GM21529 (cell line): Measurements from ENCODE around the gene HSPB6.
A peak's percentile ranks its signal among the peaks of the same experiment; 100 is the strongest.
"Not testable (repeated sequence)": the region's sequence is repeated elsewhere in the genome, so short reads cannot be mapped to it uniquely, and the experiment has no call there.

Source experiments
- ATAC-seq: cut with Tn5 transposase; IDR thresholded peaks from one replicate; pipeline ENCODE4 v1.9.1; 2021; ENCODE audit not compliant: unreplicated experiment

HSPB6 gene

DNA sequence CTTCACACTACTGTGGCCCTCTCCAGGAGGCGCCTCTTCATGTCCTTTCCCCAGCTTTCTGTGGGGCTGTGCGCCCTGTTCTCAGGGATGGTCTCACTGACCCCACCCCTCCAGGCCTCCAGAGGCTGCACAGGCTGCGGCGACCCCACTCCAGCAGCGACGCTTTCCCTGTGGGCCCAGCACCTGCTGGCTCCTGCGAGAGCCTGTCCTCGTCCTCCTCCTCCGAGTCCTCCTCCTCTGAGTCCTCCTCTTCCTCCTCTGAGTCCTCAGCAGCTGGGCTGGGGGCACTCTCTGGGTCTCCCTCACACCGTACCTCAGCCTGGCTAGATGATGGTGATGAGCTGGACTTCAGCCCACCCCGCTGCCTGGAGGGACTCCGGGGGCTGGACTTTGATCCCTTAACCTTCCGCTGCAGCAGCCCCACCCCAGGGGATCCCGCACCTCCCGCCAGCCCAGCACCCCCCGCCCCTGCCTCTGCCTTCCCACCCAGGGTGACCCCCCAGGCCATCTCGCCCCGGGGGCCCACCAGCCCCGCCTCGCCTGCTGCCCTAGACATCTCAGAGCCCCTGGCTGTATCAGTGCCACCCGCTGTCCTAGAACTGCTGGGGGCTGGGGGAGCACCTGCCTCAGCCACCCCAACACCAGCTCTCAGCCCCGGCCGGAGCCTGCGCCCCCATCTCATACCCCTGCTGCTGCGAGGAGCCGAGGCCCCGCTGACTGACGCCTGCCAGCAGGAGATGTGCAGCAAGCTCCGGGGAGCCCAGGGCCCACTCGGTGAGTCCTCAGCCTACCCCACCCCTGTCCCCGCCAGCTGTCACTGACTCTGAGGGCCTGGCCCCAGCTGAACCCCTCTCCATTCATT lies 29.7 kb upstream of the HSPB6 start:
- ATAC-seq, result no peak

DNA sequence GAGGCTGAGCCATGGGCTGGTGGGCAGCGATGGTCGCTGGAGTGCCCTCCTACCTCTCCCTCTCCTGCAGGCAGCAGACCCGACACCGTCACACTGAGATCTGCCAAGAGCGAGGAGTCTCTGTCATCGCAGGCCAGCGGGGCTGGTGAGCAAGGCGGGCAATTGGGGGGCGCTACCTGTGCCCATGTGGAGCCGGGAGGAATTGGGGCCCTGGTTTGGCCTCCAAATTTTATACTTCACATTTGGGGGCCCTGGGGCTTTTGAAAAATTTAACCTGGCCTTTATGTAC lies 28.5 kb upstream of the HSPB6 start:
- ATAC-seq, result no peak

DNA sequence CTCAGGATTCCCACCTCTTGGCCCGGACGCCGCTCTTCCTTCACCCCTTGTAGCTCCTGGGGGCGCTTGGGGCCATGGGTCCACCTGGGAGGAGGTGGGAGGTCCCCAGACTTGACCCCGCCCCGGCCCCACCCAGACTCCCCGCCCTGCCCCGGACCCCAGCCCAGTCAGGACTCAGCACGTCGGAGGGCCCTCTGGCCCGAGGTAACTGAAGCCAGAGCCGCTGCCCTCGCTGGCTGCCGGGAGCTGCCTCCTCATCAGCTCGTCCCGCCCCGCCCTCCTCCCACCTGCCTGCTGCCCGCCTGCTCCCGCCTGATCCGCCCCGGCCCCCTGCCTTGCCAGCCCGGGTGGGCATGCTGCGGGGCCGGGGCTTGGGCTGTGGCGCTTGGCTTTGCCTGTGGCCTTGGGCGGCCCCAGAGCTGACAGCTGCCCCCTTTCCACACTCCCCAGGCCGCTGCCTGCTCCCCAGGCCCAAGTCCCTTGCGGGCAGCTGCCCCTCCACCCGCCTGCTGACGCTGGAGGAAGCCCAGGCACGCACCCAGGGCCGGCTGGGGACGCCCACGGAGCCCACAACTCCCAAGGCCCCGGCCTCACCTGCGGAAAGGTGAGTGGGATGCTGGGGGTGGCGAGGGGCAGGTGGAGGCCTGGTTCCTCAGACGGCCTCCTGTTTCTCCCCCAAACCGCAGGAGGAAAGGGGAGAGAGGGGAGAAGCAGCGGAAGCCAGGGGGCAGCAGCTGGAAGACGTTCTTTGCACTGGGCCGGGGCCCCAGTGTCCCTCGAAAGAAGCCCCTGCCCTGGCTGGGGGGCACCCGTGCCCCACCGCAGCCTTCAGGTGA lies 27.9 kb upstream of the HSPB6 start:
- ATAC-seq, result no peak

DNA sequence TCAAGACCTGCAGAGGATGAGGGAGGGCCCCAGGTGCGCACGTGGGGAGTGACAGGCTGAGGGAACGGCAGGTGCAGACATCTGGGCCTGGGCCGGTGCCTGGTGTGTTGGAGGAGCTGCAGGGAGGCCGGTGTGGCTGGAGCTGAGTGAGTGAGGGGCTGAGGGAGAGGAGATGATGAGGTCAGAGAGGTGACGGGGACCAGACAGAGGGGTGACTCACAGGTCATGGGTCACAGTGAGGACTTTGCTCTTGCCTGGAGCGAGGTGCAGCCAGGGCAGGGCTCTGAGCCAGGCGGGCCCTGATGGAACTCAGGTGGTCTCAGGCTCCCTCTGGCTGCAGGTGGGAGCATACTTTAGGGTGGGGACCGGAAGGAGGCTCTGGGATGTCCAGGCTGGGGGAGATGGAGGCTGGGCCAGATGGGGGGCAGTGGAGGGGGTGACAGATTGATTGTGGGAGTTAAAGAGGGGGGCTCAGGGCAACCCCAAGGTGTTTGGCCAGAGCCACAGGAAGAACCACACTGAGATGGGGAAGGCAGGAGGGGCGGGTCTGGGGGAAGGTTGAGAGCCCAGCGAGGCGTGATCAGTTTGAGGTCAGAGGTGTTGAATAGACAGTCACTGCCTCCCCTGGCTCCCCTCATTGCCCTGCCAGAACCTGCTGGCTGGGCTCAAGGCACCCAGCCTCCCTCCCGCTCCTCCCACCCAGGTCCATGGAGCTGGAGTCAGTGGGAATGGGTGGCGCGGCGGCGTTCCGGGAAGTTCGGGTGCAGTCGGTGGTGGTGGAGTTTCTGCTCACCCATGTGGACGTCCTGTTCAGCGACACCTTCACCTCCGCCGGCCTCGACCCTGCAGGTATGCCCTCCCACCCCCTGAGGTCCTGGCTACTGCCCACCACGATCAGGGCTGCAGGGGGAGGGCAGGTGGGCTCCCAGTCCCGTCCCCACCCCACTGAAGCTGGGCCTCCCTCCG lies 26.9 kb upstream of the HSPB6 start:
- no peak for ATAC-seq

DNA sequence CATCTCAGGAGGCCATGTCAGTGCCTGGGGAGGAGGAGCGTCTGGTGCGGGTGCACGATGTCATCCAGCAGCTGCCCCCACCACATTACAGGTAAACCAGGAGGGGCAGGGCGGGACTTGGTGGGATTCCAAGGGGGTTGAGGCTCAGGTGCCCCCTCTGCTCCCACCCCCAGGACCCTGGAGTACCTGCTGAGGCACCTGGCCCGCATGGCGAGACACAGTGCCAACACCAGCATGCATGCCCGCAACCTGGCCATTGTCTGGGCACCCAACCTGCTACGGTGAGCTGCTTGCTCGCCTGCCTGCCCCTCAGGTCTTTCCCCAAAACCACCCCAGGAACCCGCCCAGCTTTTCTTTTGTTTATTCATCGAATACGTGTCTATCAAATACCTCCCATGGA lies 25.8 kb upstream of the HSPB6 start:
- ATAC-seq, result no peak

DNA sequence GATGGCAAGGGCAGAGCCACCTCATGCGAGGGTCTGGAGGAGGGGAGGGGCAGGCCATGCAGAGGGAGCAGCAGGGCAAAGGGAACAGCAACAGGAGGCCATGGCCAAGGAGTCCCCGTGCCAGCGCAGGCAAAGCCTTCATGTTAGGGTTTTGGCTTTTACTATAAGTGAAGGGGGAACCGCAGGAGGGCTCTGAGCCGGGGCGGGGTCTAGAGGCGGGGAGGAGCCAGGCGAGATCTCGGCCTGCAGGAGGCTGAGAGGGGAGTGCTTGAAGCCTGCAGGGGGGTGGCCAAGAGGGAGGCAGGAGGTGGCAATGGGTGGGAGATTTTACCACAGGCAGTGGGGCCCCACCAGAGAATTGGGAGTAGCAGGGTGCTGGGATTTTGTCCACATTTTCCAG lies 24.8 kb upstream of the HSPB6 start:
- ATAC-seq, result no peak

GRCh38 chr19:35780717-35781116 lies 23.9 kb upstream of the HSPB6 start:
- ATAC-seq, result no peak

DNA sequence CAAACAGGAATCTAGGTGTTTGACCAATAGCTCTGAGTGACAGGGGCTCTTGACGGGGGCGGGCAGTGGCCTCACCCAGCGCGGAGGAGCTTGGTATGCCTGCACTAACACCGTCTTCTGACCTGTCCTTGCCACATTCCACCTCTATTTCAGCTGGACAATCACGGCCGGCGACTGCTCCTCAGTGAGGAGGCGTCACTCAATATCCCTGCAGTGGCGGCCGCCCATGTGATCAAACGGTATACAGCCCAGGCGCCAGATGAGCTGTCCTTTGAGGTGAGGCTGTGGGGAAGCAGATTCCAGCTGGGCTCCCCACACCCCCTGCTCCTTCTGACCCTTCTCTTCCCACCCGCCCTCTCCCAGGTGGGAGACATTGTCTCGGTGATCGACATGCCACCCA lies 23.2 kb upstream of the HSPB6 start:
- ATAC-seq, result no peak

GRCh38 chr19:35779033-35779432 lies 22.2 kb upstream of the HSPB6 start:
- no peak for ATAC-seq

DNA sequence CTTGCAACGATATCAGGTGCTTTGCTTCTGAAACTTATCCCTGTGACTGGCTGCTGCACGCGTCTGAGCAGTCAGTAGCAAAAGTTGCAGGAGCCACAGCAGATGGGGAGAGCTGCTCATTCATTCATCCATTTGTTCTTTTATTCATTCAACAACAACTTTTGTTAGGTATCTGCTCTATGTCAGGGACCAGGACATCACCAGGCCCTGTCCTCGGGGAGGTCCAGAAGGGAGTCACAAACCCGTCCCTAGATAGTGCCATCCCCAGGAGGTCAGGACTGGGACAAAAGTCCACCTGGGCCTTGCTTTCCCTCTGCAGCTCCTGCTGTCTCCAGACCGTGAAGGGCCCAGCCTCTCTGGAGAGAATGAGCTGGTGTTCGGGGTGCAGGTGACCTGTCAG lies 21.1 kb upstream of the HSPB6 start:
- ATAC-seq, result no peak

GRCh38 chr19:35777086-35777841 lies 20.4 kb upstream of the HSPB6 start:
- no peak for ATAC-seq

DNA sequence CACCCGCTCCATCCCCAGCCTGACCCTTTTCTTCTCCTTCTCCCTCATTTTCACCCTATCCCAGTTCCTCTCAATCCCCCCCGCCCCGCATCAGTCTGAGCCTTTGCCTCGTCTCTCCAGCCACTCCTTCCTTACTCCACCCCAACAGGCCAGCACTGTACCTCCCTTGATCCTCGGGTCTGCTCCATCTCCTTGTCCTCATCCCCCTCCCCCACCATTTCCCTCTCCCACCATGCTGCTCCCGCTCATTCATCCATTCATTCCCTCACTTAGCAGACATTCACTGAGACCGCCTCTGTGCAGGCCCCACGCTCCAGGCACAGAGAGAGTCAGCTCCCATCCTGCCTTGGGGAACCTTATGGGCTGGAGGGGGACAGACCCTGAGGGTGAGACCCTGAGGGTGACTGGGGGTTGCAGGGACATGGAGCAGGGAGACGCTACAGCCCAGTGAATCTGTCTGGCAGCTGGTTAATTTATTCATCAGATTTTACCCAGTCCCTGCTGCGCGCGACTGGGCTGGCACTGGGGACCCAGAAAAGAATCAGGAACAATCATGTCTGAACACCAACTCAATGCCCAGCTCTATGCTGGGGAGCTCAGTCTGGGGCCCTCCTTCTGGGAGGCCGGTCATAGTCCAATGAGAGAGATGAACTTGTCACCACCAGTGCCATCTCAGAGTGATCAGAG lies 19.4 kb upstream of the HSPB6 start:
- no peak for ATAC-seq

- peak; percentile 90 for ATAC-seq
Observed at GRCh38 chr19:35775298-35776101, 18.7 kb upstream of the HSPB6 start, which contains the start of gene ARHGAP33. Gene ARHGAP33 (plus strand): TSS chr19:35775564. CDS start chr19:35775659, 95 bp downstream.

DNA sequence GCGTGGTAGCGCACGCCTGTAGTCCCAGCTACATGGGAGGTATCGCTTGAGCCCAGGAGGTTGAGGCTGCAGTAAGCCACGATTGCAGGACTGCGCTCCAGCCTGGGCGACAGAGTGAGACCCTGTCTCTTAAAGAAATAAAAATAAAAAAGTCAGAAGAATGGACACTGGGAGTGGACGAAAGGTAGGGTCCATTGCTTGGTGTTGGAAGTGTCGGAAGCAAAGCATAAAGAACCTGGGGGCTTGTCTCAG lies 18.1 kb upstream of the HSPB6 start:
- ATAC-seq, result no peak

DNA sequence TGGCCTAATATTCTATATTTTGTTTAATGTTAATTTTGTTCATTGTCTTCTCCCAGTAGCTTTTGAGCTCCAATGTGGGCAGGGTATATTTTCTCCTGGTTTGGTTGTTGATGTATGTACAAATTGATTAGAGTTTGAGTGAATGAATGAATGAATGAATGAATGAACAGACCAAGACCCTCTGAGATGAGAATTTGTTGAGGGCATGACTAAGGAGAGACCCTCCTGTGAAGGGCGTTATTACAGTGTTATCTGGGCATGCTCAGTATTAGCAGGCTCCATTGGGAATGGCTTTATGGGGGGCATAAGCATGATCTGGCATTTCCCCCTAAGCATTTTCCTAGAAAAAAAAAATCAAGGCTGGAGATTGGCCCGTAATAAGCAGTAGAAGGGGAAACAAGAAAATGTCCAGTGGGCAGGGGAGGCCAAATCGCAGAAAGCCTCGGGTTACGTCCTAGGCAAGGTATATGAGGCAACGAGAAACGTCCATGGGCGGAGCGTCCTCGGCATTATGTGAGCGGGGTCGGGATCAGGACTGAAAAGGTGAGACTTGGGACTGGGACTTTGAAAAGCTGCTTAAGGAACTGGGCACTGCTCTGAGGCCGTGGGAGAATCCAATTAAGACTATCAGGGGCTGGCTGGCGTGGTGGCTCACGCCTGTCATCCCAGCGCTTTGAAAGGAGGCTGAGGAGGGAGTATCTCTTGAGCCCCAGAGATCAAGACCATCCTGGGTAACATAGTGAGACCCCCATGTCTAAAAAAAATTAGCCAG lies 17.6 kb upstream of the HSPB6 start:
- no peak for ATAC-seq

DNA sequence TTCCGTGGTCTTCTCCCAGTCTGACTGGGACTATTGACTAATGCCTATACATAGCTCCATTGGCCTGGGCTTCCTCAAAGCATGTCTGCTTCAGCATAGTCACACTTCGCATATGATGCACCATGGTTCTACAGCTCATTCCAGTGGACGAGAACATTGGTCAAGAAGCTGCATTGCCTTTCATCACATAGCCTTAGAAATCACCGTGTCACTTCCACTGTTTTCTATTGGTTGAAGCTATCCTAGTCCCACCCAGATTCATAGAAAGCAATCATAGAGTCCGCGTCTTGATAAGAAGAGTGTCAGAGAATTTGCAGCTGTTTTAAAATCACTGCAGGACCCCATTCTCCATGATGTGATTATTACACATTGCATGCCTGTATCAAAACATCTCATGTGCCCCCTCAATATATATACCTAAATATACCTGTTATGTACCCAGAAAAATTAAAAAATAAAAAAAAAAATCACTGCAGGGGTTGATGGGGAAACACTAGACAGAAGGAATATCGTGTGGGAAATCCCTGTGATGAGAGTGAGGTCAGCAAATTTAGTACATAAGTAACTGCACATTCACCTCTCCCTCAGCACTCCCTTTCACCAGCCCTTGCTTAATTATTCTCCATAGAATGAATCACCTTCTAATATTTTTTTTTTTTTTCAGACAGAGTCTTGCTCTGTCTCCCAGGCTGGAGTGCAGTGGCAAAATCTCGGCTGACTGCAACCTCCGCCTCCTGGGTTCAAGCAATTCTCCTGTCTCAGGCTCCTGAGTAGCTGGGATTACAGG lies 16.4 kb upstream of the HSPB6 start:
- ATAC-seq, result no peak

DNA sequence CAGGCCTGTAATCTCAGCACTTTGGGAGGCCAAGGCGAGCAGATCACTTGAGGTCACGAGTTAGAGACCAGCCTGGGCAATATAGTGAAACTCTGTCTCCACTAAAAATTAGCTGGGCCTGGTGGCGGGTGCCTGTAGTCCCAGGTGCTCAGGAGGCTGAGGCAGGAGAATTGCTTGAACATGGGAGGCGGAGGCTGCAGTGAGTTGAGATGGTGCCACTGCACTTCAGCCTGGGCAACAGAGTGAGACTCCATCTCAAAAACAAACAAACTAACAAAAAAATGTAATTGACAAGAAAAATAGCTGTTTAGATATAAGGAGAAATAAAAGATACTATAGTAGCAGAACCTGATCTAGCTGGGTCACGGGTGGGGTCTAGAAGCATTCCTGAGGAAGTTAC lies 15.5 kb upstream of the HSPB6 start:
- not testable (repeated sequence) for ATAC-seq

DNA sequence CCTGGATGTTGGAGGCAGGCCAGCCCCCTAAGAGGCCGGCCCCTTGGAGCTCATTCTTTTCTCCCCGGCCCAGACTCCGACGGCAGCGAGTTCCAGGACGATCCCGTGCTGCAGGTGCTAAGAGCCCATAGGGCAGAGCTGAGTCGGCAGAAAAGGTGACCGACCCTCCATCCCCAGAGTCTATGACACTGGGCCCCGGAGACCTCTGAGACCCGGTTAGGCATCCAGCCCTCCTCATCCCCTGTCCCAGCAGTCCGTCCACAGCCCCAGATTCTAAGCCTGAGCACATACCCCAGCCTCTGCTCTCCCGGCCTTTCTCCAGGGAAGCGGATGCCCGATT lies 11.2 kb upstream of the HSPB6 start:
- ATAC-seq, result no peak
